OCI-LY7 (cell line): ENCODE data around the gene MRPL47. TPM values are rescaled to one million over a fixed set of nuclear protein-coding genes. Genes with fewer than 3 reads are reported as not detected.
"Not testable (repeated sequence)": the region's sequence is repeated elsewhere in the genome, so short reads cannot be mapped to it uniquely, and the experiment has no call there.

Source experiments
- BruUV-seq: library from RNA; stranded (reverse); fragments of 400-500 nt; replicated peaks from 2 replicates; lab custom pipeline; 2021; lab: Mats Ljungman, UMichigan
- CTCF ChIA-PET: fragments of 300-600 bp; sonication (Branson Sonifier 250); formaldehyde crosslinking; loops from one replicate; lab custom pipeline; 2022; ENCODE audit warnings: antibody characterized with exemption; ENCODE audit not compliant: unreplicated experiment; lab: Charles Lee
- POLR2A ChIA-PET: fragments of 300-600 bp; sonication (Branson Sonifier 250); formaldehyde crosslinking; loops from one replicate; lab custom pipeline; 2022; ENCODE audit warnings: antibody characterized with exemption; lab: Charles Lee
- DNase-seq: peaks from one replicate; pipeline ENCODE4 v3.0.0-alpha.2; 2015; ENCODE audit warnings: low spot score
- H2AFZ ChIP-seq: fragments of 200-600 bp; sonication (generic), shearing (Covaris generic); 2 replicates; pipeline ENCODE4 v1.6.1; 2014; ENCODE audit warnings: mild to moderate bottlenecking, antibody characterized with exemption, low read length, moderate library complexity
- H3K27ac ChIP-seq: fragments of 200-600 bp; sonication (generic); 2 replicates; pipeline ENCODE4 v1.5.1; 2014; ENCODE audit warnings: mixed run types, low read depth, mild to moderate bottlenecking, moderate library complexity, low read length, inconsistent platforms; ENCODE audit not compliant: poor library complexity, severe bottlenecking
- H3K36me3 ChIP-seq: fragments of 200-600 bp; sonication (generic); 2 replicates; pipeline ENCODE4 v1.6.1; 2014; ENCODE audit warnings: mild to moderate bottlenecking, antibody characterized with exemption, low read length, moderate library complexity, mixed read lengths; ENCODE audit not compliant: insufficient read depth
- H3K4me1 ChIP-seq: fragments of 200-600 bp; sonication (generic); 2 replicates; pipeline ENCODE4 v1.5.1; 2014; ENCODE audit warnings: mild to moderate bottlenecking, low read length; ENCODE audit not compliant: insufficient read depth, poor library complexity, severe bottlenecking
- H3K4me2 ChIP-seq: fragments of 200-600 bp; sonication (generic); 2 replicates; pipeline ENCODE4 v1.6.1; 2014; ENCODE audit warnings: mild to moderate bottlenecking, low read length
- H3K4me3 ChIP-seq: fragments of 200-600 bp; sonication (generic); 2 replicates; pipeline ENCODE4 v1.5.1; 2014; ENCODE audit warnings: mild to moderate bottlenecking, low read depth, low read length; ENCODE audit not compliant: poor library complexity, severe bottlenecking
- H3K79me2 ChIP-seq: fragments of 200-600 bp; sonication (generic); 2 replicates; pipeline ENCODE4 v1.6.1; 2016; ENCODE audit warnings: low read depth, mild to moderate bottlenecking, low read length, moderate library complexity, mixed read lengths; ENCODE audit not compliant: insufficient read depth
- H3K9me2 ChIP-seq: fragments of 200-600 bp; sonication (generic); 2 replicates; pipeline ENCODE4 v1.6.1; 2016; ENCODE audit warnings: mild to moderate bottlenecking, low read length, mixed read lengths; ENCODE audit not compliant: insufficient read depth
- H3K9me3 ChIP-seq: fragments of 200-600 bp; sonication (generic); 2 replicates; pipeline ENCODE4 v1.6.1; 2014; ENCODE audit warnings: mild to moderate bottlenecking, mixed run types, low read length, mixed read lengths
- H4K20me1 ChIP-seq: fragments of 200-600 bp; sonication (generic); 2 replicates; pipeline ENCODE4 v1.6.1; 2014; ENCODE audit warnings: mild to moderate bottlenecking, antibody characterized with exemption, low read length, moderate library complexity, mixed read lengths; ENCODE audit not compliant: insufficient read depth
- CTCF ChIP-seq: fragments of 200-600 bp; sonication (generic); conservative IDR thresholded peaks from 2 replicates; pipeline ENCODE4 v1.5.1; 2014; ENCODE audit warnings: mild to moderate bottlenecking, antibody characterized with exemption, low read length, moderate library complexity, mixed read lengths
- EZH2phosphoT487 ChIP-seq: fragments of 200-600 bp; sonication (generic); IDR thresholded peaks from 2 replicates; pipeline ENCODE4 v1.6.1; 2018; ENCODE audit warnings: low read depth, borderline replicate concordance, mild to moderate bottlenecking, mixed run types, antibody characterized with exemption, low read length, moderate library complexity, mixed read lengths
- intact Hi-C: fragments of 100-400 bp; cut with micrococcal nuclease; formaldehyde crosslinking; loops from one replicate; pipeline ENCODE4 v1.10.0; 2022; ENCODE audit not compliant: unreplicated experiment
- total RNA-seq, 2 experiments: library from RNA; depleted of rRNA in 1 of 2; stranded (reverse); fragments of >200 nt in 1 of 2; shearing (Covaris generic) in 1 of 2; gene quantifications; 2 replicates each; pipeline ENCODE4 v1.2.3, GENCODE V29; 2014 to 2022

Gene MRPL47
- total RNA-seq, 2 experiments from 2014 or later = 25.9 to 47.2 TPM

- no peak overlapping the region for H3K27ac ChIP-seq
- ChIA-PET CTCF (no interaction called here), POLR2A (interaction anchor here (0.6 kb wide), 1 partner anchor 282 kb away, joined by 3 read pairs; no protein-coding TSS in a partner anchor)
- TF ChIP-seq CTCF = no peak
- no peak for TF ChIP-seq EZH2phosphoT487
- BruUV-seq = no TSS peak
- peaks cover 1% of the 10 kb centered on the region for H3K4me1 ChIP-seq
- H3K4me2 ChIP-seq = no peak overlapping the region
- H3K9me3 ChIP-seq = no peaks in the 10 kb centered on the region
- no peak overlapping the region for H3K4me3 ChIP-seq
- no peaks in the 10 kb centered on the region for H3K36me3 ChIP-seq
- H3K79me2 ChIP-seq = no peaks in the 10 kb centered on the region
- intact Hi-C loops = loop anchor here (5.0 kb wide), 1 partner anchor 116 kb away; no protein-coding TSS in a partner anchor
- no peaks in the 10 kb centered on the region for H3K9me2 ChIP-seq
- DNase-seq = no peak
- H4K20me1 ChIP-seq = no peaks in the 10 kb centered on the region
- H2AFZ ChIP-seq = no peak overlapping the region
These were observed 41.7 kb upstream of the MRPL47 start for GRCh38 chr3:179646177-179646576.

- H3K9me3 ChIP-seq, H3K4me1 ChIP-seq, H3K36me3 ChIP-seq, H4K20me1 ChIP-seq, H3K4me3 ChIP-seq, H3K27ac ChIP-seq, BruUV-seq, intact Hi-C loops, H3K4me2 ChIP-seq, DNase-seq, H3K9me2 ChIP-seq, H2AFZ ChIP-seq, CTCF ChIA-PET, H3K79me2 ChIP-seq: not testable (repeated sequence)
- POLR2A ChIA-PET = interaction anchor here (1.0 to 1.4 kb wide), 3 partner anchors 9 to 13 kb away, joined by 3 to 6 read pairs (median 4); partner anchors contain the start of gene USP13
These were observed 39.4 kb upstream of the MRPL47 start for GRCh38 chr3:179643837-179644236.

- Histone ChIP-seq H2AFZ (no peak overlapping the region), H3K9me2 (no peaks in the 10 kb centered on the region), H3K4me1 (no peaks in the 10 kb centered on the region), H3K9me3 (no peaks in the 10 kb centered on the region), H3K36me3 (no peaks in the 10 kb centered on the region), H3K27ac (no peak overlapping the region), H4K20me1 (no peaks in the 10 kb centered on the region), H3K4me3 (no peak overlapping the region), H3K79me2 (no peaks in the 10 kb centered on the region), H3K4me2 (no peak overlapping the region)
- no TSS peak for BruUV-seq
- TF ChIP-seq EZH2phosphoT487 = no peak
- TF ChIP-seq CTCF = no peak
- no peak for DNase-seq
- intact Hi-C loops = no loop called here
- ChIA-PET POLR2A (no interaction called here), CTCF (no interaction called here)
These were observed 38.4 kb upstream of the MRPL47 start for GRCh38 chr3:179642871-179643270.
